GM12878 (cell line): ENCODE results near the gene TGIF2. TPM values are rescaled to one million over a fixed set of nuclear protein-coding genes. Genes with fewer than 3 reads are reported as not detected.

Experiments
- EGR1 ChIP-seq, 2 experiments: IDR thresholded peaks; 1 replicate in 1 of 2; 2 replicates in 1 of 2; pipeline ENCODE4 v1.6.1; 2011 to 2012; ENCODE audit warnings: low read depth in 2 of 2, low read length in 2 of 2, borderline replicate concordance in 1 of 2, mild to moderate bottlenecking in 1 of 2, moderate library complexity in 1 of 2
- FOXK2 ChIP-seq: fragments of 450-650 bp; IDR thresholded peaks from 2 replicates; pipeline ENCODE4 v1.6.1; 2017; ENCODE audit warnings: mild to moderate bottlenecking, moderate library complexity
- GABPA ChIP-seq: IDR thresholded peaks from 2 replicates; pipeline ENCODE4 v1.6.1; 2014; ENCODE audit warnings: antibody characterized with exemption, low read depth, mild to moderate bottlenecking, inconsistent platforms
- GATAD2B ChIP-seq: fragments of 450-650 bp; conservative IDR thresholded peaks from 2 replicates; pipeline ENCODE4 v1.6.1; 2017; ENCODE audit warnings: low read depth, mild to moderate bottlenecking, moderate library complexity
- HDAC6 ChIP-seq: fragments of 200-600 bp; sonication (generic); IDR thresholded peaks from one replicate; pipeline ENCODE4 v1.8.0; 2017; ENCODE audit warnings: antibody characterized with exemption; ENCODE audit not compliant: unreplicated experiment
- IRF3 ChIP-seq: fragments of 450-650 bp; IDR thresholded peaks from 2 replicates; pipeline ENCODE4 v1.6.1; 2014; ENCODE audit warnings: mild to moderate bottlenecking
- JUNB ChIP-seq: IDR thresholded peaks from 2 replicates; pipeline ENCODE4 v1.6.1; 2016; ENCODE audit warnings: antibody characterized with exemption, mild to moderate bottlenecking
- PAX8 ChIP-seq: fragments of 450-650 bp; IDR thresholded peaks from 2 replicates; pipeline ENCODE4 v1.6.1; 2017; ENCODE audit warnings: mild to moderate bottlenecking, moderate library complexity
- RAD21 ChIP-seq: IDR thresholded peaks from 2 replicates; pipeline ENCODE4 v1.6.1; 2011; ENCODE audit warnings: mild to moderate bottlenecking, low read depth, low read length, moderate library complexity; ENCODE audit not compliant: insufficient read depth
- RELA ChIP-seq: fragments of 450-650 bp; IDR thresholded peaks from 2 replicates; pipeline ENCODE4 v1.8.0; 2014; ENCODE audit warnings: borderline replicate concordance; ENCODE audit not compliant: partially characterized antibody
- STAT1 ChIP-seq: fragments of 450-650 bp; conservative IDR thresholded peaks from 2 replicates; pipeline ENCODE4 v1.6.1; 2014; ENCODE audit warnings: antibody characterized with exemption, mild to moderate bottlenecking
- USF1 ChIP-seq: IDR thresholded peaks from 2 replicates; pipeline ENCODE4 v1.6.1; 2011; ENCODE audit warnings: borderline replicate concordance, low read depth, mild to moderate bottlenecking, moderate library complexity, mixed read lengths, low read length; ENCODE audit not compliant: insufficient read depth; ENCODE audit errors: extremely low read length
- WRNIP1 ChIP-seq: IDR thresholded peaks from 2 replicates; pipeline ENCODE4 v1.6.1; 2011; ENCODE audit warnings: low read depth, low read length, improper control_type of control experiment, borderline replicate concordance
- YY1 ChIP-seq: IDR thresholded peaks from 2 replicates; pipeline ENCODE4 v1.6.1; 2011; ENCODE audit warnings: low read depth, mild to moderate bottlenecking, low read length
- ZNF207 ChIP-seq: fragments of 450-650 bp; IDR thresholded peaks from 2 replicates; pipeline ENCODE4 v1.6.1; 2014; ENCODE audit warnings: antibody characterized with exemption, mild to moderate bottlenecking, borderline replicate concordance
- polyA plus RNA-seq, 11 experiments: library from polyadenylated mRNA; depleted of rRNA in 4 of 11; unstranded in 6 of 11; stranded (reverse) in 5 of 11; fragments of >200 nt; fragmentation: Nextera tagmentation in 4 of 11; fragmentation: Illumina TruSeq in 1 of 11; extraction: Ambion mirVana in 4 of 11; extraction: Trizol in 1 of 11; gene quantifications; 1 replicate in 1 of 11; 2 replicates in 10 of 11; pipeline versions ENCODE4 v1.2.1 to v1.2.3, GENCODE V29; 2011 to 2016; ENCODE audit warnings: inconsistent platforms in 2 of 11, missing spikeins in 2 of 11, low read depth in 1 of 11
- total RNA-seq, 4 experiments: library from RNA; depleted of rRNA in 3 of 4; stranded (reverse); fragments of >200 nt in 3 of 4; fragmentation: Illumina TruSeq in 1 of 4; extraction: Trizol in 1 of 4; gene quantifications; 2 replicates each; pipeline versions ENCODE4 v1.2.1 to v1.2.3, GENCODE V29; 2013 to 2021
- TF ChIP-seq, protein P1 (sequence below): fragments of 150-350 bp; IDR thresholded peaks from 2 replicates; pipeline ENCODE4 v1.6.1; 2016; ENCODE audit warnings: low read depth, low read length
- TF ChIP-seq, protein P2 (sequence below): fragments of 450-650 bp; IDR thresholded peaks from 2 replicates; pipeline ENCODE4 v1.6.1; 2016; ENCODE audit warnings: mild to moderate bottlenecking
- TF ChIP-seq, protein P3 (sequence below): fragments of 450-650 bp; IDR thresholded peaks from 2 replicates; pipeline ENCODE4 v1.6.1; 2016; ENCODE audit warnings: mild to moderate bottlenecking, moderate library complexity, borderline replicate concordance

The TGIF2 gene
- total and polyA plus RNA-seq, 10 of the 15 experiments (the other 5 are each of a cell fraction or from before 2014, with no cell fraction given): 13.1 to 47.1 (median 36.6) TPM

- TF ChIP-seq USF1 (no peak), ZNF207 (0 out of 2 replicates have a peak, but pooled peaks have one; percentile 69), GATAD2B (peak; percentile 39; the same call in 1 of the 2 replicates), FOXK2 (no peak), EGR1 (IDR thresholded peaks at IDR 0.05; ENCODE audit: borderline replicate concordance in 1 of 2, low read depth in 2 of 2, low read length in 2 of 2) (peak in 1 of 2 experiments; percentile 23; a peak in 1 of 3 replicates), RELA (no peak), WRNIP1 (no peak), RAD21 (no peak), IRF3 (no peak), JUNB (no peak), PAX8 (no peak), YY1 (no peak), GABPA (no peak), STAT1 (no peak), HDAC6 (no peak)
- TF ChIP-seq, protein P1, sequence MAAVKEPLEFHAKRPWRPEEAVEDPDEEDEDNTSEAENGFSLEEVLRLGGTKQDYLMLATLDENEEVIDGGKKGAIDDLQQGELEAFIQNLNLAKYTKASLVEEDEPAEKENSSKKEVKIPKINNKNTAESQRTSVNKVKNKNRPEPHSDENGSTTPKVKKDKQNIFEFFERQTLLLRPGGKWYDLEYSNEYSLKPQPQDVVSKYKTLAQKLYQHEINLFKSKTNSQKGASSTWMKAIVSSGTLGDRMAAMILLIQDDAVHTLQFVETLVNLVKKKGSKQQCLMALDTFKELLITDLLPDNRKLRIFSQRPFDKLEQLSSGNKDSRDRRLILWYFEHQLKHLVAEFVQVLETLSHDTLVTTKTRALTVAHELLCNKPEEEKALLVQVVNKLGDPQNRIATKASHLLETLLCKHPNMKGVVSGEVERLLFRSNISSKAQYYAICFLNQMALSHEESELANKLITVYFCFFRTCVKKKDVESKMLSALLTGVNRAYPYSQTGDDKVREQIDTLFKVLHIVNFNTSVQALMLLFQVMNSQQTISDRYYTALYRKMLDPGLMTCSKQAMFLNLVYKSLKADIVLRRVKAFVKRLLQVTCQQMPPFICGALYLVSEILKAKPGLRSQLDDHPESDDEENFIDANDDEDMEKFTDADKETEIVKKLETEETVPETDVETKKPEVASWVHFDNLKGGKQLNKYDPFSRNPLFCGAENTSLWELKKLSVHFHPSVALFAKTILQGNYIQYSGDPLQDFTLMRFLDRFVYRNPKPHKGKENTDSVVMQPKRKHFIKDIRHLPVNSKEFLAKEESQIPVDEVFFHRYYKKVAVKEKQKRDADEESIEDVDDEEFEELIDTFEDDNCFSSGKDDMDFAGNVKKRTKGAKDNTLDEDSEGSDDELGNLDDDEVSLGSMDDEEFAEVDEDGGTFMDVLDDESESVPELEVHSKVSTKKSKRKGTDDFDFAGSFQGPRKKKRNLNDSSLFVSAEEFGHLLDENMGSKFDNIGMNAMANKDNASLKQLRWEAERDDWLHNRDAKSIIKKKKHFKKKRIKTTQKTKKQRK: no peak
- TF ChIP-seq, protein P2, sequence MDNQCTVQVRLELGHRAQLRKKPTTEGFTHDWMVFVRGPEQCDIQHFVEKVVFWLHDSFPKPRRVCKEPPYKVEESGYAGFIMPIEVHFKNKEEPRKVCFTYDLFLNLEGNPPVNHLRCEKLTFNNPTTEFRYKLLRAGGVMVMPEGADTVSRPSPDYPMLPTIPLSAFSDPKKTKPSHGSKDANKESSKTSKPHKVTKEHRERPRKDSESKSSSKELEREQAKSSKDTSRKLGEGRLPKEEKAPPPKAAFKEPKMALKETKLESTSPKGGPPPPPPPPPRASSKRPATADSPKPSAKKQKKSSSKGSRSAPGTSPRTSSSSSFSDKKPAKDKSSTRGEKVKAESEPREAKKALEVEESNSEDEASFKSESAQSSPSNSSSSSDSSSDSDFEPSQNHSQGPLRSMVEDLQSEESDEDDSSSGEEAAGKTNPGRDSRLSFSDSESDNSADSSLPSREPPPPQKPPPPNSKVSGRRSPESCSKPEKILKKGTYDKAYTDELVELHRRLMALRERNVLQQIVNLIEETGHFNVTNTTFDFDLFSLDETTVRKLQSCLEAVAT: peak; percentile 12; the same call in 1 of the 2 replicates
- TF ChIP-seq, protein P3, sequence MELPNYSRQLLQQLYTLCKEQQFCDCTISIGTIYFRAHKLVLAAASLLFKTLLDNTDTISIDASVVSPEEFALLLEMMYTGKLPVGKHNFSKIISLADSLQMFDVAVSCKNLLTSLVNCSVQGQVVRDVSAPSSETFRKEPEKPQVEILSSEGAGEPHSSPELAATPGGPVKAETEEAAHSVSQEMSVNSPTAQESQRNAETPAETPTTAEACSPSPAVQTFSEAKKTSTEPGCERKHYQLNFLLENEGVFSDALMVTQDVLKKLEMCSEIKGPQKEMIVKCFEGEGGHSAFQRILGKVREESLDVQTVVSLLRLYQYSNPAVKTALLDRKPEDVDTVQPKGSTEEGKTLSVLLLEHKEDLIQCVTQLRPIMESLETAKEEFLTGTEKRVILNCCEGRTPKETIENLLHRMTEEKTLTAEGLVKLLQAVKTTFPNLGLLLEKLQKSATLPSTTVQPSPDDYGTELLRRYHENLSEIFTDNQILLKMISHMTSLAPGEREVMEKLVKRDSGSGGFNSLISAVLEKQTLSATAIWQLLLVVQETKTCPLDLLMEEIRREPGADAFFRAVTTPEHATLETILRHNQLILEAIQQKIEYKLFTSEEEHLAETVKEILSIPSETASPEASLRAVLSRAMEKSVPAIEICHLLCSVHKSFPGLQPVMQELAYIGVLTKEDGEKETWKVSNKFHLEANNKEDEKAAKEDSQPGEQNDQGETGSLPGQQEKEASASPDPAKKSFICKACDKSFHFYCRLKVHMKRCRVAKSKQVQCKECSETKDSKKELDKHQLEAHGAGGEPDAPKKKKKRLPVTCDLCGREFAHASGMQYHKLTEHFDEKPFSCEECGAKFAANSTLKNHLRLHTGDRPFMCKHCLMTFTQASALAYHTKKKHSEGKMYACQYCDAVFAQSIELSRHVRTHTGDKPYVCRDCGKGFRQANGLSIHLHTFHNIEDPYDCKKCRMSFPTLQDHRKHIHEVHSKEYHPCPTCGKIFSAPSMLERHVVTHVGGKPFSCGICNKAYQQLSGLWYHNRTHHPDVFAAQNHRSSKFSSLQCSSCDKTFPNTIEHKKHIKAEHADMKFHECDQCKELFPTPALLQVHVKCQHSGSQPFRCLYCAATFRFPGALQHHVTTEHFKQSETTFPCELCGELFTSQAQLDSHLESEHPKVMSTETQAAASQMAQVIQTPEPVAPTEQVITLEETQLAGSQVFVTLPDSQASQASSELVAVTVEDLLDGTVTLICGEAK: no peak
Measured at GRCh38 chr20:36573798-36574365, 485 bp downstream of the TGIF2 start (continued).
